GM19328 (cell line): ENCODE data around the gene MYRIP.

Experiments
- ATAC-seq: cut with Tn5 transposase; IDR thresholded peaks from one replicate; pipeline ENCODE4 v1.9.1; 2021; ENCODE audit warnings: mild to moderate bottlenecking, moderate library complexity; ENCODE audit not compliant: unreplicated experiment

The MYRIP gene

GRCh38 chr3:39961230-39961629, 151.8 kb downstream of the MYRIP start:
- ATAC-seq = no peak

DNA sequence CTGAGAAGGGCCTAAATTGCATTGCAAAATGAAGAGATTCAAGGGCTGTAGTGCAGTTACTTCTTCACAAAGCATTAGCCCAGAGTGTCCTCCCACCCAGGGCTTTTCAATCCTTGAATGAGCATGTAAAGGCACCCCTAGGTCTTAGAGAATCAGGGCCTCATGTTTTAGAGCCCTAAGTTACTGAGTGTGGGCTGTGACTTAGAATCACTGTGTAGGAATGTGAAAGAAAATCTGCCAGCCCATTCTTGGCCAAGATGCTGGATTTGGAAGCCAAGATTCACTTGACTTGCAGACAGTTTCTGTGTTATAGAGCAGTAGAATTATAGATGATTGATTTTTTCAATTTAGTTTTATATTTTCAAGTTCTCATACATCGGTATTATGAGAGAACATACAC, 153.2 kb downstream of the MYRIP start:
- no peak for ATAC-seq

GRCh38 chr3:39965461-39965860, 156.1 kb downstream of the MYRIP start:
- no peak for ATAC-seq

- no peak for ATAC-seq
These were observed 156.6 kb downstream of the MYRIP start for GRCh38 chr3:39965997-39966396.

DNA sequence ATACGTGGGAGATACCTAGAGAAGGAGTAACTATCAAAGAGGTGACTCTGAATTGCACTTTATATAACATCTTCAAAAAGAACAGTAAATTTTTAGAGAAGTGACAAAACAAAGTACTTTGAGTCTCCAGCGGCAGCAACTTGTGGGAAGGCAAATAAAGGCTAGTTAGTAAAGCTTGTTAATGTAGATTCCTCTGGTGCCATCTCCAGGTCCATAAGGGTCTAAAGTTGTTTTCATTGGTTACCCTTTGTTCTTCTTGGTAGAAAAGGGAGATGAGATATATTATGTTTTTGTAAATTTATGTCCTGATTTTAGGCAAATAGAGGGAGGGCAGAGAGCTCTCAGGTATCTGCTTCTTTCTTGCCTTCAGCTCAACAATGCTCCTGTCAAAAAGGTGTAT, 161.6 kb downstream of the MYRIP start:
- no peak for ATAC-seq

GRCh38 chr3:39971559-39972031, 162.2 kb downstream of the MYRIP start:
- ATAC-seq = no peak

GRCh38 chr3:39972508-39972907, 163.1 kb downstream of the MYRIP start:
- no peak for ATAC-seq

GRCh38 chr3:39977058-39977794, 167.8 kb downstream of the MYRIP start:
- no peak for ATAC-seq

DNA sequence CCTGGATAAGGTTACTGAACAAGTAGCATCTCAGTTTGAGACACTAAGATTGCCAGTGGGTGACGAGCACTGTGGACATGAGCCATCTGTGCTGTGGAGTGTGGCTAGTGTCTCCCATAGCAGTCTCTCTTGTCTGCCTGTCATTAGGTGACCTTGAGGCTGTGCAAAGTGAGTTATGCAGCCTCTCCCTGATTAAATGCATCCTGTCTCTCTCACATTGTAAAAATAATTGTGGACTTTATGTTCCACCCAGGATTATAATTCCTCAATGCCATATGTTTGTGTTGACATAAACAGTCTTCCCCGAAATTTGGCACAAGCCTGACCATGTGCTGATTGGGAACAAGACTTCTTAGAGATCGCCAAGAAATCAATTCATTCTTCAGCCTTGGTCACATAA, 168.9 kb downstream of the MYRIP start:
- no peak for ATAC-seq

GRCh38 chr3:39980058-39980457, 170.6 kb downstream of the MYRIP start:
- ATAC-seq = no peak

DNA sequence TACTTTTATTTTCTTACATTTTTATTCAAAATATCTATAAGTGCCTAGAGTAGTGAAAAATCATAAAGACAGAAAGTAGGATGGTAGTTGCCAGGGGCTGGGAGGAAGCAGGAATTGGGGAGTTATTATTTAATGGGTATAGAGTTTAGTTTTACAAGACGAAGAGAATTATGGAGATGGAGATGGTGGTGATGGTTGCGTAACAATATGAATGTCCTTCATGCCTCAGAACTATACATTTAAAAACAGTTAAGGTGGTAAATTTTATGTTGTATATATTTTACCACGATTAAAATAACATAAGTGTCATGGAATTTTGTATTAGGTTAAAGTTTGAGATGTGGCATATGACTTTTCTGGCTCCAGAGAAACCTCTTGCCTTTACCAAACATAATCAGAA, 171.4 kb downstream of the MYRIP start:
- ATAC-seq = no peak

DNA sequence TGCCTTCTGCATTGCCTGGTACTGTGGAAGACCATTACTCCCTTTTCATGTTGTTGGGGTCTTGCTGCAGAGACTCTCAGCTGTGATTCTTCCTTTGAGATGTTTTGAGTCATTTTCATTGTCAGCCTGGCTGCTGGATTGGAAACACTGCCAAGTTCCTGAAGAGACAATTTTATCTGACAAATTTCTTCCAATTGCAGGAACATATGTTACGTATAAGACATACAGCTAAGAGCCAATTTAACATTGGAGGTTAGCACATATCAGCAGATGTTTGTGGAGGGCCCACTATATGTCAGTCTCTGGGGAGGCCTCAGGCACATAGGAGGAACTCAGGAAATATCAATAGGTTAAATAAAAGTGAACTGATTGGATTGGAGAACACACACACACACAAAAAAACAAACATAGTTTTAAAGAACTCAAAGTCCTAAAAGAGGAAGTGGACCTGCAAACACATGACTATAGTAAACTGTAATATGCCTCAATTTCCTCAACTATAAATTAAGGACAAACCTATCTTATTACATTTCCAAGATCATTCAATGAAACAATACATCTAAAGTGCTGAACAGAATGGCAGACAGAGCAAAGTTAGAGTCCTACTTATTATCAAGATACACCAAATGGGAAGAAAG, 172.3 kb downstream of the MYRIP start:
- ATAC-seq = no peak

- ATAC-seq = no peak
These were observed 173.4 kb downstream of the MYRIP start for GRCh38 chr3:39982665-39983357.

- no peak for ATAC-seq
These were observed 180.3 kb downstream of the MYRIP start for GRCh38 chr3:39989746-39990145.

- ATAC-seq = no peak
These were observed 181.1 kb downstream of the MYRIP start for GRCh38 chr3:39990532-39990931.

GRCh38 chr3:40008796-40009195, 199.4 kb downstream of the MYRIP start:
- ATAC-seq = no peak

DNA sequence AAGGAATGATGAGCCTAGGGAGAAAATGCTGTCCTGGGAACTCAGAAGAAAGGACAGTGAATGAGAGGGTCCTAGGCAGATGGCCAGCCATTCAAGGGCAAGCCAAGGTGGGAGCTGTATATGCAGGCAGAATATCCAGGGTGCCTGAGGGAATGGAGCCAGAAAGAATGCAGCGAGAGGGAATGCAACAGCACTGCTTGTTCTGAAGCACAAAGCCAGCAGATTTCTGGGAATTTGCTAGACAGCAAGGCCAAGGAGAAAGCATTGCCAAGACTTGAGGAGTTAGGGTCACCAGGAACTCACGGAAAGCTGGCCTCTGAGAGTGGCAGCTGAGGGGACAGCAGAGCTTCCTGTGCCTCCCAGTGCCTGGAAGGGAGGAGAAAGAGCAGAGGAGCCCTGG, 200.6 kb downstream of the MYRIP start:
- ATAC-seq = no peak

GRCh38 chr3:40012381-40012780, 203.0 kb downstream of the MYRIP start:
- no peak for ATAC-seq

DNA sequence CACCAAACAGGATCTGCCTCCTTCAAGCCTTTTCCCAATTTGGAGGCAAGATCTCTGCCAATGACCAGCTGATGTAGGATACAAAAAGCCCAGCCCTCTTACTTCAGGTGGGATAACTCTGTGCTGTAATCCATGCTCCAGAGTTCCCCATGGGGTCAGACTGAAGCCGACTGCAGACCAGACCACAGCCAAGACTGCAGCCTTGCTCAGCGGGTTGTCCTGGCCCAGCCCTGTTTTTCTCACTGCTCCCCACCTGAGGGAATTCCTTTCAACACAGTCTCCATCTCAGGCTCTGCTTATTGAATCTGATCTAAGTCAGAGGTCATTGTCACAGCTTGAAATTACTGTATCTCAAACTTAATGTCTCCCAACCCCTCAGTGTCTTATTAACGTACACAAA, 207.0 kb downstream of the MYRIP start:
- ATAC-seq = no peak

DNA sequence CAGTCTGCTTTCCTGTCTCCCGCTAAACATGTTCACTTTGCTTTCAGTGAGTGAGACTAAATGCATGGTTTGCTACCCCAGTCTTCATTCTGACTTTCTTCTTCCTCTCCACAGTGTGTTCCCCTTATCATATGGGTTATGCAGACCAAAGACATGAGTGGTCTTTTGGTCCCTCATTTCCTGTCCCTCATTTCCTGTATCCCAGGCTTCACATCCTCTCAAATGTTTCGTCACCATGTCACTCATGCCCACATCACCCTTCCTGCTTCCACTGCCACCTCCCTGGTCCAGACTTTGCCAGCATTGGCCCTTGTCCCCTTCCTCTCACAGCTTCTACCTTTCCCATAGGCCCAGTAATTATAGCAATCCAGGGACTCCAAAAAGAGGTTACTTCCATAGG, 209.0 kb downstream of the MYRIP start:
- ATAC-seq = no peak

DNA sequence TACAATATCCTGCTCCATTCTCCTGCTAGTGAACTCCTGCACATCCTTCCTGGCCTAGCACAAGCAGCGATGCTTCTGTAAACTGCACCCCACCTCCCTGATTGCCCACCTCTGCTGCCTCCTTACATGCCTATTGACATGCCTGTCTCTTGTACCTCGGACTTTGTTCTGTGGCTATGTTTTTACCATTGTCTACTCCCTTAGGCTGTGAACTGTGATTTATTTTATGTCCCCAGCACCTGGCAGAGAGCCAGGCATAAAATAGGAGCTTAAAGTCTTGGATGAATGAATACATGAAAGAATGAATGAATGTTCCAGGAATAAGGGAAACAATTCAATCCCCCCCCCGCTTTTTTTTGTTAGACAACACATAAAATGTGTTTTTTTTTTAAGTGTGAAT, 210.0 kb downstream of the MYRIP start:
- no peak for ATAC-seq

- ATAC-seq = no peak
These were observed 211.3 kb downstream of the MYRIP start for GRCh38 chr3:40020689-40021088.
